ENCODE results near the gene NPAS4.

Gene NPAS4

GRCh38 chr11:66418986-66419308 is 1.9 kb upstream of the NPAS4 start:
- Histone ChIP-seq H3K36me3 (ENCODE audit: control insufficient read depth in 2 of 2, insufficient read depth in 1 of 2, low read length in 2 of 2) (no peaks in the 10 kb centered on the region), H3K4me3 (ENCODE audit: low read depth, low read length) (no peak overlapping the region), H3K27ac (ENCODE audit: extremely low read depth, low read depth, low read length) (no peak overlapping the region), H3K4me1 (ENCODE audit: control insufficient read depth, insufficient read depth, low read length) (no peaks in the 10 kb centered on the region), H3K9me3 (ENCODE audit: control insufficient read depth, insufficient read depth, low read depth, low read length) (no peaks in the 10 kb centered on the region)
- POLR2A ChIA-PET = no interaction called here
- no peak for TF ChIP-seq ZNF18 (tag by site-specific recombination; IDR thresholded peaks at IDR 0.05)
- 0 out of 2 replicates have a peak, but pooled peaks have one; percentile 7 for TF ChIP-seq REST (tag by site-specific recombination; IDR thresholded peaks at IDR 0.05)
- CTCF ChIA-PET = interaction anchor here (1.3 to 4.0 kb wide), 5 partner anchors 11 to 33 kb away, joined by 4 to 50 read pairs (median 15); partner anchors contain the start of gene MRPL11

GRCh38 chr11:66419825-66420224 is 1.0 kb upstream of the NPAS4 start:
- Histone ChIP-seq H3K9me3 (ENCODE audit: control insufficient read depth, insufficient read depth, low read depth, low read length) (no peaks in the 10 kb centered on the region), H3K36me3 (ENCODE audit: control insufficient read depth in 2 of 2, insufficient read depth in 1 of 2, low read length in 2 of 2) (no peaks in the 10 kb centered on the region), H3K4me3 (ENCODE audit: low read depth, low read length) (no peak overlapping the region), H3K27ac (ENCODE audit: extremely low read depth, low read depth, low read length) (no peak overlapping the region), H3K4me1 (ENCODE audit: control insufficient read depth, insufficient read depth, low read length) (no peaks in the 10 kb centered on the region)
- no peak for TF ChIP-seq ZSCAN30 (tag by site-specific recombination; IDR thresholded peaks at IDR 0.05)
- TF ChIP-seq ZNF221 (tag by site-specific recombination; IDR thresholded peaks at IDR 0.05; ENCODE audit: borderline replicate concordance) = no peak
- CTCF ChIA-PET = interaction anchor here (0.6 to 4.0 kb wide), 4 partner anchors 9 to 19 kb away, joined by 3 to 50 read pairs (median 15); partner anchors contain the start of gene MRPL11
- POLR2A ChIA-PET = no interaction called here

GRCh38 chr11:66421492-66422205 is 814 bp downstream of the NPAS4 start:
- Histone ChIP-seq H3K4me3 (ENCODE audit: low read depth, low read length) (no peak overlapping the region), H3K9me3 (ENCODE audit: control insufficient read depth, insufficient read depth, low read depth, low read length) (no peaks in the 10 kb centered on the region), H3K4me1 (ENCODE audit: control insufficient read depth, insufficient read depth, low read length) (no peaks in the 10 kb centered on the region), H3K27ac (ENCODE audit: extremely low read depth, low read depth, low read length) (no peak overlapping the region), H3K36me3 (ENCODE audit: control insufficient read depth in 2 of 2, insufficient read depth in 1 of 2, low read length in 2 of 2) (no peaks in the 10 kb centered on the region)
- POLR2A ChIA-PET = interaction anchor here (0.5 to 1.7 kb wide), 10 partner anchors 10 to 415 kb away, joined by 3 to 10 read pairs (median 4); partner anchors contain the start of genes DPP3, MRPL11, PELI3 and YIF1A
- CTCF ChIA-PET = interaction anchor here (0.5 to 3.3 kb wide), 11 partner anchors 8 to 519 kb away, joined by 3 to 25 read pairs (median 4); partner anchors contain the start of gene MRPL11
- peak; percentile 44; the same call in 1 of the 2 replicates for TF ChIP-seq ZNF558 (tag by site-specific recombination; IDR thresholded peaks at IDR 0.05)
- no peak for TF ChIP-seq ZNF544 (tag by site-specific recombination; IDR thresholded peaks at IDR 0.05)
- peak; percentile 21; the same call in 1 of the 2 replicates for TF ChIP-seq KLF9 (tag by site-specific recombination; IDR thresholded peaks at IDR 0.05; ENCODE audit: low read depth)
- TF ChIP-seq AEBP2 (tag by site-specific recombination; IDR thresholded peaks at IDR 0.05; ENCODE audit: borderline replicate concordance) = no peak
- TF ChIP-seq ZNF830 (tag by site-specific recombination; IDR thresholded peaks at IDR 0.05; ENCODE audit: low read depth) = no peak
- TF ChIP-seq ZNF707 (tag by site-specific recombination; IDR thresholded peaks at IDR 0.05) = no peak
- no peak for TF ChIP-seq ZNF571 (tag by site-specific recombination; IDR thresholded peaks at IDR 0.05)
- TF ChIP-seq ZNF175 (tag by site-specific recombination; IDR thresholded peaks at IDR 0.05) = no peak
- TF ChIP-seq ZXDB (tag by site-specific recombination; IDR thresholded peaks at IDR 0.05) = peak; percentile 84
- no peak for TF ChIP-seq ZNF366 (tag by site-specific recombination; conservative IDR thresholded peaks at IDR 0.05)
- peak; percentile 75 for TF ChIP-seq SP7 (tag by site-specific recombination; IDR thresholded peaks at IDR 0.05)
- TF ChIP-seq ZNF670 (tag by site-specific recombination; IDR thresholded peaks at IDR 0.05; ENCODE audit: low read depth) = no peak
- TF ChIP-seq ZNF18 (tag by site-specific recombination; IDR thresholded peaks at IDR 0.05) = 0 out of 2 replicates have a peak, but pooled peaks have one; percentile 21
- TF ChIP-seq ZNF555 (tag by site-specific recombination; conservative IDR thresholded peaks at IDR 0.05) = no peak; the same call in 1 of the 2 replicates
- peak; percentile 82 for TF ChIP-seq ZNF629 (tag by site-specific recombination; IDR thresholded peaks at IDR 0.05)
- TF ChIP-seq ZBTB49 (tag by site-specific recombination; IDR thresholded peaks at IDR 0.05; ENCODE audit: low read depth) = no peak
